Measurements from ENCODE around the gene RBBP5. TPM values are rescaled to one million over a fixed set of nuclear protein-coding genes. Genes with fewer than 3 reads are reported as not detected.

The RBBP5 gene
- total RNA-seq, 1 donor from 2014 or later, result 19.2 TPM

GRCh38 chr1:205122489-205122882 is 708 bp upstream of the RBBP5 start:
- peaks cover 35% of the 10 kb centered on the region for H3K4me1 Mint-ChIP-seq (ENCODE audit: low read depth)
- no peaks in the 10 kb centered on the region for H3K9me3 Mint-ChIP-seq
- DNase-seq (ENCODE audit: low spot score), result no peak
- peak overlapping the region; percentile 98 for H3K4me3 Mint-ChIP-seq (ENCODE audit: low read depth)
- intact Hi-C loops (cut with micrococcal nuclease), result loop anchor here (1.0 kb wide), 4 partner anchors 19 to 134 kb away; partner anchors contain the start of gene DSTYK
- peak overlapping the region; percentile 99 for H3K27ac Mint-ChIP-seq
- H3K36me3 Mint-ChIP-seq (ENCODE audit: low read depth), result peaks cover 20% of the 10 kb centered on the region
- no peaks in the 10 kb centered on the region for H3K27me3 Mint-ChIP-seq (ENCODE audit: low read depth)

DNA sequence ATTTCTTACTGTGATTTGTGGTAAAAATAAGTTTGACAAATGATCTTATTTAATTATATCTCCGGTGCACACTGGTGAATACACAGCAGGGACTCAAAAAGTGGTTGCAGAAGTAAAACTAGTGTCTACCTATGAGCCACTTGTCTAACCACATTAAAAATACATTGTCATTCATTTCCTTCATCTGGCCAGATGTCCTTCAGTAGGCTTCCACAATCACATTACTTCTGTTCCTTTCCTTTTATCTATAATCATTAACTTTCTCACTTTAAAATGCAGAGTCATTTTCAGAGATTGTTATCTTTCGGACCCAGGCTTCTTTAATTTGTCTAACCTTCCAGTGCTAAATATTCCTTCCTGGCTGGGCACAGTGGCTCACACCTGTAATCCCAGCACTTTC is 3.0 kb downstream of the RBBP5 start:
- no peaks in the 10 kb centered on the region for H3K27me3 Mint-ChIP-seq (ENCODE audit: low read depth)
- no peak overlapping the region for H3K4me3 Mint-ChIP-seq (ENCODE audit: low read depth)
- no peaks in the 10 kb centered on the region for H3K9me3 Mint-ChIP-seq
- intact Hi-C loops (cut with micrococcal nuclease), result no loop called here
- peak overlapping the region; percentile 11 for H3K27ac Mint-ChIP-seq
- DNase-seq (ENCODE audit: low spot score), result no peak
- H3K36me3 Mint-ChIP-seq (ENCODE audit: low read depth), result peaks cover 32% of the 10 kb centered on the region
- H3K4me1 Mint-ChIP-seq (ENCODE audit: low read depth), result peaks cover 33% of the 10 kb centered on the region

DNA sequence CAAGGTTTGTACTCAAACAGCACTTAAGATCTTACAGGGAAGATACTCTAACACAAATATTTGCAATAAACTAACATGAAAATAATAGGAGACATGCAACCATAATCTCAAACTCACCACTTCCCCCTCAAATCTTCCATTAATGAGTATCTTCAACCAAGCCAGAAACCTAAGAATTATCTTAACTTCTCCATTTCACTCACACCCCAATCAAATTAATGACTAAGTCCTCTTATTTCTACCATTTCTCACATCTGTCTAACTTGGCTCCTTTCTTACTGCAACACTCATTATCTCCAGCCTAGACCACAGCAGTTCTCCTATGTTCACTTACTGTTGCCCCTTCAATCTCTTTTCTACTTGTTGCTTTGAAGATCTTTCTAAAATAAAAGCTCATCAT is 10.4 kb downstream of the RBBP5 start:
- Mint-ChIP-seq H3K27ac (no peak overlapping the region), H3K27me3 (ENCODE audit: low read depth) (no peaks in the 10 kb centered on the region), H3K36me3 (ENCODE audit: low read depth) (peaks cover 46% of the 10 kb centered on the region), H3K9me3 (no peaks in the 10 kb centered on the region), H3K4me1 (ENCODE audit: low read depth) (peaks cover 4% of the 10 kb centered on the region), H3K4me3 (ENCODE audit: low read depth) (no peak overlapping the region)
- no peak for DNase-seq (ENCODE audit: low spot score)
- intact Hi-C loops (cut with micrococcal nuclease), result no loop called here

GRCh38 chr1:205109711-205110110 is 12.1 kb downstream of the RBBP5 start:
- DNase-seq (ENCODE audit: low spot score), result no peak
- peaks cover 2% of the 10 kb centered on the region for H3K4me1 Mint-ChIP-seq (ENCODE audit: low read depth)
- H3K4me3 Mint-ChIP-seq (ENCODE audit: low read depth), result no peak overlapping the region
- H3K9me3 Mint-ChIP-seq, result no peaks in the 10 kb centered on the region
- peaks cover 54% of the 10 kb centered on the region for H3K36me3 Mint-ChIP-seq (ENCODE audit: low read depth)
- H3K27ac Mint-ChIP-seq, result no peak overlapping the region
- H3K27me3 Mint-ChIP-seq (ENCODE audit: low read depth), result no peaks in the 10 kb centered on the region
- intact Hi-C loops (cut with micrococcal nuclease), result no loop called here

- intact Hi-C loops (cut with micrococcal nuclease), result no loop called here
- Mint-ChIP-seq H3K36me3 (ENCODE audit: low read depth) (peaks cover 56% of the 10 kb centered on the region), H3K27ac (no peak overlapping the region), H3K4me1 (ENCODE audit: low read depth) (peaks cover 2% of the 10 kb centered on the region), H3K4me3 (ENCODE audit: low read depth) (no peak overlapping the region), H3K9me3 (no peaks in the 10 kb centered on the region), H3K27me3 (ENCODE audit: low read depth) (no peaks in the 10 kb centered on the region)
- no peak for DNase-seq (ENCODE audit: low spot score)
These were observed 12.5 kb downstream of the RBBP5 start for GRCh38 chr1:205109269-205109668.

- H3K36me3 Mint-ChIP-seq (ENCODE audit: low read depth), result peaks cover 61% of the 10 kb centered on the region
- no peak overlapping the region for H3K27ac Mint-ChIP-seq
- no peaks in the 10 kb centered on the region for H3K27me3 Mint-ChIP-seq (ENCODE audit: low read depth)
- no peaks in the 10 kb centered on the region for H3K9me3 Mint-ChIP-seq
- no peak for DNase-seq (ENCODE audit: low spot score)
- peaks cover 2% of the 10 kb centered on the region for H3K4me1 Mint-ChIP-seq (ENCODE audit: low read depth)
- intact Hi-C loops (cut with micrococcal nuclease), result no loop called here
- no peak overlapping the region for H3K4me3 Mint-ChIP-seq (ENCODE audit: low read depth)
These were observed 13.3 kb downstream of the RBBP5 start for GRCh38 chr1:205108464-205108863.

DNA sequence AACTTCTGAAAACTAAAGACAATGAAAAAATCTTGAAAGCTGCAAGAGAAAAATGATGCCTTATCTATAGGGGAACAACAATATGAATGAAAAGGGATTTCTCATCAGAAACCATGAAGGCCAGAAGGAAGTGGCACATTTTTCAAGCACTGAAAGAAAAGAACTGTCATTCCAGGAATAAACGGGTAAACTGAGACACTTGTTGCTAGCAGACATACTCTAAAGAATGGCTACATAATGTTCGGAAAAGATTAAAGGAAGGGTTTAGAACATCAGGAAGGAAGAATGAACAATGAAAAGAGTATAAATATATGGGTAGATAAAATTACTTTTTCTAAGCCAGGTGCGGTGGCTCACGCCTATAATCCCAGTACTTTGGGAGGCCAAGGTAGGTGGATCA is 14.5 kb downstream of the RBBP5 start:
- peaks cover 64% of the 10 kb centered on the region for H3K36me3 Mint-ChIP-seq (ENCODE audit: low read depth)
- H3K27ac Mint-ChIP-seq, result no peak overlapping the region

GRCh38 chr1:205102404-205102803 is 19.4 kb downstream of the RBBP5 start:
- DNase-seq (ENCODE audit: low spot score), result no peak
- Mint-ChIP-seq H3K36me3 (ENCODE audit: low read depth) (peaks cover 82% of the 10 kb centered on the region), H3K9me3 (no peaks in the 10 kb centered on the region), H3K4me1 (ENCODE audit: low read depth) (peaks cover 2% of the 10 kb centered on the region), H3K4me3 (ENCODE audit: low read depth) (no peak overlapping the region), H3K27ac (no peak overlapping the region), H3K27me3 (ENCODE audit: low read depth) (no peaks in the 10 kb centered on the region)
- intact Hi-C loops (cut with micrococcal nuclease), result no loop called here

More for the DNA sequence above, 14.5 kb downstream of the RBBP5 start:
- no peak for DNase-seq (ENCODE audit: low spot score)
- Mint-ChIP-seq H3K4me1 (ENCODE audit: low read depth) (peaks cover 2% of the 10 kb centered on the region), H3K27me3 (ENCODE audit: low read depth) (no peaks in the 10 kb centered on the region), H3K4me3 (ENCODE audit: low read depth) (no peak overlapping the region), H3K9me3 (no peaks in the 10 kb centered on the region)
- intact Hi-C loops (cut with micrococcal nuclease), result no loop called here

- H3K27me3 Mint-ChIP-seq (ENCODE audit: low read depth), result no peaks in the 10 kb centered on the region
- H3K27ac Mint-ChIP-seq, result no peak overlapping the region
- no peak overlapping the region for H3K4me3 Mint-ChIP-seq (ENCODE audit: low read depth)
- no peaks in the 10 kb centered on the region for H3K9me3 Mint-ChIP-seq
- intact Hi-C loops (cut with micrococcal nuclease), result no loop called here
- H3K4me1 Mint-ChIP-seq (ENCODE audit: low read depth), result peaks cover 2% of the 10 kb centered on the region
- DNase-seq (ENCODE audit: low spot score), result no peak
- H3K36me3 Mint-ChIP-seq (ENCODE audit: low read depth), result peaks cover 82% of the 10 kb centered on the region
These were observed 23.5 kb downstream of the RBBP5 start for GRCh38 chr1:205098242-205098641.

GRCh38 chr1:205095422-205095821 is 26.4 kb downstream of the RBBP5 start:
- Mint-ChIP-seq H3K4me1 (ENCODE audit: low read depth) (peaks cover 2% of the 10 kb centered on the region), H3K27me3 (ENCODE audit: low read depth) (no peaks in the 10 kb centered on the region), H3K27ac (no peak overlapping the region), H3K4me3 (ENCODE audit: low read depth) (no peak overlapping the region), H3K9me3 (no peaks in the 10 kb centered on the region), H3K36me3 (ENCODE audit: low read depth) (peaks cover 73% of the 10 kb centered on the region)
- DNase-seq (ENCODE audit: low spot score), result no peak
- intact Hi-C loops (cut with micrococcal nuclease), result no loop called here

- Mint-ChIP-seq H3K27ac (no peak overlapping the region), H3K36me3 (ENCODE audit: low read depth) (peaks cover 57% of the 10 kb centered on the region), H3K4me1 (ENCODE audit: low read depth) (peaks cover 2% of the 10 kb centered on the region), H3K4me3 (ENCODE audit: low read depth) (no peak overlapping the region), H3K27me3 (ENCODE audit: low read depth) (no peaks in the 10 kb centered on the region), H3K9me3 (no peaks in the 10 kb centered on the region)
- DNase-seq (ENCODE audit: low spot score), result no peak
- intact Hi-C loops (cut with micrococcal nuclease), result no loop called here
These were observed 30.6 kb downstream of the RBBP5 start for GRCh38 chr1:205091043-205091740.

GRCh38 chr1:205088341-205088740 is 33.4 kb downstream of the RBBP5 start:
- intact Hi-C loops (cut with micrococcal nuclease), result no loop called here

GRCh38 chr1:205084360-205084759 is 37.4 kb downstream of the RBBP5 start, which contains the start of gene TMEM81:
TSS of gene TMEM81 (minus strand) at chr1:205084460. CDS start at chr1:205084320, 140 bp downstream.
- H3K4me1 Mint-ChIP-seq (ENCODE audit: low read depth), result no peaks in the 10 kb centered on the region
- H3K9me3 Mint-ChIP-seq, result no peaks in the 10 kb centered on the region
- H3K27me3 Mint-ChIP-seq (ENCODE audit: low read depth), result no peaks in the 10 kb centered on the region
- intact Hi-C loops (cut with micrococcal nuclease), result no loop called here
- no peak within 1 kb of the TSS for H3K27ac Mint-ChIP-seq
- peaks cover 37% of the 10 kb centered on the region for H3K36me3 Mint-ChIP-seq (ENCODE audit: low read depth)
- H3K4me3 Mint-ChIP-seq (ENCODE audit: low read depth), result no peak within 1 kb of the TSS
- DNase-seq (ENCODE audit: low spot score), result no peak

More at GRCh38 chr1:205088341-205088740, 33.4 kb downstream of the RBBP5 start:
- Mint-ChIP-seq H3K27ac (no peak overlapping the region), H3K4me3 (ENCODE audit: low read depth) (no peak overlapping the region), H3K4me1 (ENCODE audit: low read depth) (no peaks in the 10 kb centered on the region), H3K36me3 (ENCODE audit: low read depth) (peaks cover 49% of the 10 kb centered on the region), H3K27me3 (ENCODE audit: low read depth) (no peaks in the 10 kb centered on the region), H3K9me3 (no peaks in the 10 kb centered on the region)
- DNase-seq (ENCODE audit: low spot score), result no peak

Measured in activated T-helper 2 cell treated with anti-CD3 and anti-CD28 coated beads, Interferon-gamma antibody, Interleukin-2, Interleukin-4, amounts not matched to agents 10 μg/mL and 5 μg/mL and 100 μg/mL, durations not matched to agents 14 hours and 24 hours and 36 hours (primary cell).